Astrocyte (in vitro differentiated cells and primary cell): ENCODE results near the gene KLRK1. TPM values are rescaled to one million over a fixed set of nuclear protein-coding genes. Genes with fewer than 3 reads are reported as not detected.

ENCODE experiments used
- DNase-seq: peaks from one replicate; pipeline ENCODE4 v3.0.0-alpha.2; 2010; ENCODE audit warnings: low read depth
- FAIRE-seq: peaks from 2 replicates; lab custom pipeline; 2011; peaks lifted over from hg19 to GRCh38; lab: Jason Lieb, UNC
- H2AFZ ChIP-seq: 2 replicates; pipeline ENCODE4 v1.6.0; 2012; ENCODE audit warnings: low read depth, low read length, inconsistent platforms
- H3K27ac ChIP-seq: 2 replicates; pipeline ENCODE4 v1.5.1; 2011; ENCODE audit warnings: low read depth, low read length, inconsistent platforms
- H3K27me3 ChIP-seq: 2 replicates; pipeline ENCODE4 v1.6.0; 2011; ENCODE audit warnings: low read length, inconsistent platforms; ENCODE audit not compliant: insufficient read depth
- H3K36me3 ChIP-seq: 2 replicates; pipeline ENCODE4 v1.5.1; 2011; ENCODE audit warnings: low read length, inconsistent platforms; ENCODE audit not compliant: insufficient read depth
- H3K4me1 ChIP-seq: 2 replicates; pipeline ENCODE4 v1.5.1; 2011; ENCODE audit warnings: low read length, inconsistent platforms; ENCODE audit not compliant: insufficient read depth
- H3K4me2 ChIP-seq: 2 replicates; pipeline ENCODE4 v1.6.0; 2012; ENCODE audit warnings: low read length, inconsistent platforms
- H3K4me3 ChIP-seq: 2 replicates; pipeline ENCODE4 v1.5.1; 2011; ENCODE audit warnings: low read depth, mild to moderate bottlenecking, low read length, inconsistent platforms; ENCODE audit not compliant: insufficient read depth
- H3K79me2 ChIP-seq: 2 replicates; pipeline ENCODE4 v1.6.0; 2012; ENCODE audit warnings: mild to moderate bottlenecking, low read length, inconsistent platforms; ENCODE audit not compliant: insufficient read depth
- H3K9ac ChIP-seq: 2 replicates; pipeline ENCODE4 v1.6.0; 2012; ENCODE audit warnings: mild to moderate bottlenecking, low read length, inconsistent platforms
- H3K9me3 ChIP-seq: 2 replicates; pipeline ENCODE4 v1.5.1; 2012; ENCODE audit warnings: low read depth, mild to moderate bottlenecking, low read length, inconsistent platforms; ENCODE audit not compliant: insufficient read depth
- H4K20me1 ChIP-seq: 2 replicates; pipeline ENCODE4 v1.6.0; 2012; ENCODE audit warnings: low read length, inconsistent platforms; ENCODE audit not compliant: insufficient read depth
- H3K27ac Mint-ChIP-seq: one replicate; pipeline ENCODE4 v1.8.0; 2021; ENCODE audit warnings: mild to moderate bottlenecking, mixed read lengths; ENCODE audit not compliant: unreplicated experiment
- H3K27me3 Mint-ChIP-seq: one replicate; pipeline ENCODE4 v1.8.0; 2021; ENCODE audit warnings: low read depth, mixed read lengths; ENCODE audit not compliant: unreplicated experiment
- H3K36me3 Mint-ChIP-seq: one replicate; pipeline ENCODE4 v1.8.0; 2021; ENCODE audit warnings: low read depth, mixed read lengths; ENCODE audit not compliant: unreplicated experiment
- H3K4me1 Mint-ChIP-seq: one replicate; pipeline ENCODE4 v1.8.0; 2021; ENCODE audit warnings: low read depth, mixed read lengths; ENCODE audit not compliant: unreplicated experiment
- H3K4me3 Mint-ChIP-seq: one replicate; pipeline ENCODE4 v1.8.0; 2021; ENCODE audit warnings: mild to moderate bottlenecking, moderate library complexity, mixed read lengths; ENCODE audit not compliant: unreplicated experiment
- H3K9me3 Mint-ChIP-seq: one replicate; pipeline ENCODE4 v1.8.0; 2021; ENCODE audit warnings: mild to moderate bottlenecking, mixed read lengths; ENCODE audit not compliant: unreplicated experiment
- EZH2 ChIP-seq: IDR thresholded peaks from 2 replicates; pipeline ENCODE4 v1.6.1; 2012; ENCODE audit warnings: mild to moderate bottlenecking, low read length, inconsistent platforms; ENCODE audit not compliant: insufficient read depth
- total RNA-seq: library from RNA; stranded (reverse); gene quantifications from 2 replicates; pipeline ENCODE4 v1.2.1, GENCODE V29; 2021
- TF ChIP-seq, protein P1 (sequence below): IDR thresholded peaks from 2 replicates; pipeline ENCODE4 v1.5.1; 2011; ENCODE audit warnings: low read depth, mild to moderate bottlenecking, inconsistent platforms, low read length, moderate library complexity; ENCODE audit not compliant: insufficient read depth

Gene KLRK1
- total RNA-seq, 1 donor from 2014 or later = 0.73 TPM

DNA sequence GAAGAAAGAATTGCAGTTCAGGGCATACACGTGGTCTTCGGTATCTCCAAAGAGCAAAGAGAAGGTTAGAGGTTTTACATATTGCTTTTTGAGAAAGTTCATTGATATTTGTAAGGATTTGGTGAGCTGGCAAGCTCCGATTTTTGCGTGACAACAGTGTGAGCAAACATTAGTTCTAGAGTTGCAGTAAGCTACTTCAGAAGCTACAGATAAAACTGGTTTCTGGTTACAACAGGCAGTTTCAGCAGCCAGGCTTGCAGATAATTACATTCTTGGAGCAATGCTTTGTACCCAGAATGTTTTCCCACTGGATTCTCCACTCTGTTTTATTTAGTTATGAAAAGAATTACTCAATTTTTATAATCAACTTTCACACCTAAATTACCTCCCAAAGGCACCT lies 28.2 kb downstream of the KLRK1 start:
- FAIRE-seq = no peak
- Histone ChIP-seq H3K4me2 (peak overlapping the region; percentile 47), H3K27me3 (no peaks in the 10 kb centered on the region), H3K27ac (no peak overlapping the region), H3K79me2 (no peaks in the 10 kb centered on the region), H3K9ac (no peak overlapping the region), H3K36me3 (no peaks in the 10 kb centered on the region), H3K4me3 (no peak overlapping the region), H3K4me1 (peaks cover 34% of the 10 kb centered on the region), H2AFZ (peak overlapping the region; percentile 35), H4K20me1 (no peaks in the 10 kb centered on the region), H3K9me3 (no peaks in the 10 kb centered on the region)
- H3K9me3 Mint-ChIP-seq = peaks cover 3% of the 10 kb centered on the region
- peaks cover 6% of the 10 kb centered on the region for H3K36me3 Mint-ChIP-seq
- DNase-seq = peak; percentile 76
- no peak overlapping the region for H3K4me3 Mint-ChIP-seq
- H3K27me3 Mint-ChIP-seq = no peaks in the 10 kb centered on the region
- TF ChIP-seq EZH2 = no peak
- TF ChIP-seq, protein P1, sequence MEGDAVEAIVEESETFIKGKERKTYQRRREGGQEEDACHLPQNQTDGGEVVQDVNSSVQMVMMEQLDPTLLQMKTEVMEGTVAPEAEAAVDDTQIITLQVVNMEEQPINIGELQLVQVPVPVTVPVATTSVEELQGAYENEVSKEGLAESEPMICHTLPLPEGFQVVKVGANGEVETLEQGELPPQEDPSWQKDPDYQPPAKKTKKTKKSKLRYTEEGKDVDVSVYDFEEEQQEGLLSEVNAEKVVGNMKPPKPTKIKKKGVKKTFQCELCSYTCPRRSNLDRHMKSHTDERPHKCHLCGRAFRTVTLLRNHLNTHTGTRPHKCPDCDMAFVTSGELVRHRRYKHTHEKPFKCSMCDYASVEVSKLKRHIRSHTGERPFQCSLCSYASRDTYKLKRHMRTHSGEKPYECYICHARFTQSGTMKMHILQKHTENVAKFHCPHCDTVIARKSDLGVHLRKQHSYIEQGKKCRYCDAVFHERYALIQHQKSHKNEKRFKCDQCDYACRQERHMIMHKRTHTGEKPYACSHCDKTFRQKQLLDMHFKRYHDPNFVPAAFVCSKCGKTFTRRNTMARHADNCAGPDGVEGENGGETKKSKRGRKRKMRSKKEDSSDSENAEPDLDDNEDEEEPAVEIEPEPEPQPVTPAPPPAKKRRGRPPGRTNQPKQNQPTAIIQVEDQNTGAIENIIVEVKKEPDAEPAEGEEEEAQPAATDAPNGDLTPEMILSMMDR = no peak
- peaks cover 14% of the 10 kb centered on the region for H3K4me1 Mint-ChIP-seq
- H3K27ac Mint-ChIP-seq = no peak overlapping the region

DNA sequence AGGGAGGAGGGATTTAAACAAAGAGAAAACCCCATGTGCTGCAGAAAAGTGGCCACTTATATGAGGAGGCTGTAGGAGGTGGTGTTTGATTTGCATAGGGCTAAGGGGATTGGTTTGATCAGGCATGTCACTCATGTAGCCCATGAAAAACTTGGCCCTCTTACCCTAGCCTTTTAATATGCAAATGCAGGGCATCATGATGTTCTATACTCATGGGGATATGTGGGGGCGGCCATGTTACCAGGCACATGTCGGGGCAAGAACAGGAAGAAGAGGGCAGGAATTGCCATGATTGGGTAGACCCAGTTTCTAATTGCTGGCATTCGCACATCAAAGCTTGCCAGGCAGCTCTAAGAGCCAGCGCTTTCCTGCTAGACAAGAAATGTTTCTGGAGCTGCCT lies 28.8 kb downstream of the KLRK1 start:
- Histone ChIP-seq H3K27me3 (no peaks in the 10 kb centered on the region), H3K36me3 (no peaks in the 10 kb centered on the region), H2AFZ (peak overlapping the region; percentile 11), H3K9ac (no peak overlapping the region), H3K27ac (no peak overlapping the region), H3K79me2 (no peaks in the 10 kb centered on the region), H3K4me3 (no peak overlapping the region), H4K20me1 (no peaks in the 10 kb centered on the region), H3K9me3 (no peaks in the 10 kb centered on the region), H3K4me2 (no peak overlapping the region), H3K4me1 (peaks cover 31% of the 10 kb centered on the region)
- FAIRE-seq (no peak), DNase-seq (no peak)
- peaks cover 14% of the 10 kb centered on the region for H3K4me1 Mint-ChIP-seq
- no peak overlapping the region for H3K27ac Mint-ChIP-seq
- TF ChIP-seq, protein P1 = no peak
- TF ChIP-seq EZH2 = no peak
- no peaks in the 10 kb centered on the region for H3K27me3 Mint-ChIP-seq
- peaks cover 3% of the 10 kb centered on the region for H3K9me3 Mint-ChIP-seq
- peaks cover 6% of the 10 kb centered on the region for H3K36me3 Mint-ChIP-seq
- H3K4me3 Mint-ChIP-seq = no peak overlapping the region

DNA sequence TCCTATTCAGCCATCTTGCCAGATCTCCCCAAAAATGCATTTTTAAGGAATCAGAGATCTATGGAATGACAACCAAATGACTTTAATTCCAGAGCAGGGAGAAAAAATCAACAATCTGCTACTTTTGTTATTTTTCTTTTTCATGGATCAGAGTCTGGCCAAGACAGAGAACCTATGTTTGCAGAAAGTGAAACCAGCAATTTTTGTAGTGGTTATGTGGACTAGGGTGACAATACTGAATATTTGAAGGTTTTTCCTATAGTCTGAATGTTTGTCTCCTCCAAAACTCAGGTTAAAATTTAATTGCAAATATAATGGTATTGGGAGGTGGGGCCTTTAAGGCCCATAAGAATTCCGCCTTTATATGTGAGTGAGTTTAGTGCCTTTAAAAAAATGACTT lies 30.9 kb downstream of the KLRK1 start:
- no peak for FAIRE-seq
- H3K9ac ChIP-seq = no peak overlapping the region
- no peak overlapping the region for H2AFZ ChIP-seq

More for the DNA sequence above, 30.9 kb downstream of the KLRK1 start:
- Mint-ChIP-seq H3K4me3 (no peak overlapping the region), H3K4me1 (peaks cover 19% of the 10 kb centered on the region), H3K27ac (no peak overlapping the region), H3K36me3 (peaks cover 6% of the 10 kb centered on the region), H3K27me3 (no peaks in the 10 kb centered on the region), H3K9me3 (peaks cover 3% of the 10 kb centered on the region)
- no peak overlapping the region for H3K27ac ChIP-seq
- no peaks in the 10 kb centered on the region for H4K20me1 ChIP-seq
- H3K27me3 ChIP-seq = no peaks in the 10 kb centered on the region
- H3K36me3 ChIP-seq = no peaks in the 10 kb centered on the region
- no peaks in the 10 kb centered on the region for H3K9me3 ChIP-seq
- H3K79me2 ChIP-seq = no peaks in the 10 kb centered on the region
- no peak for DNase-seq
- no peak overlapping the region for H3K4me3 ChIP-seq
- no peak overlapping the region for H3K4me2 ChIP-seq
- H3K4me1 ChIP-seq = peaks cover 14% of the 10 kb centered on the region
- no peak for TF ChIP-seq EZH2
- TF ChIP-seq, protein P1 = no peak
